Thyroid gland (tissue), 4 donors: ENCODE results near the gene C2orf81.

Source experiments
- CTCF ChIP-seq, 6 experiments: fragments of 200-600 bp in 3 of 6; fragments of 450-650 bp in 3 of 6; sonication (generic) in 3 of 6; IDR thresholded peaks; one replicate each; pipeline ENCODE4 v1.5.1; 2016 to 2019; ENCODE audit warnings: antibody characterized with exemption in 6 of 6, mild to moderate bottlenecking in 2 of 6, inconsistent platforms in 1 of 6, moderate library complexity in 1 of 6
- POLR2A ChIP-seq, 2 donors: fragments of 450-650 bp; IDR thresholded peaks; one replicate each; pipeline ENCODE4 v1.6.1; 2017; ENCODE audit warnings: antibody characterized with exemption in 2 of 2, mild to moderate bottlenecking in 2 of 2, moderate library complexity in 1 of 2

GRCh38 chr2:74457129-74457548 lies 35.7 kb upstream of the C2orf81 start:
- TF ChIP-seq POLR2A (IDR thresholded peaks at IDR 0.05) (no peak), CTCF (IDR thresholded peaks at IDR 0.05) (no peak)
